GM11168 (cell line): Measurements from ENCODE around the gene LIPC.

Experiments
- in situ Hi-C: fragments of 300-500 bp; cut with MboI; formaldehyde crosslinking; loops from one replicate; pipeline ENCODE4 v1.12.0; 2022; ENCODE audit warnings: low sequenced_read_pairs; ENCODE audit not compliant: unreplicated experiment

The LIPC gene

GRCh38 chr15:58431221-58432149 lies at the start of gene LIPC:
Gene LIPC, plus strand, starts transcription at chr15:58431991. Its CDS starts 42 bp downstream, at chr15:58432033.
- in situ Hi-C loops: no loop called here

GRCh38 chr15:58383876-58384275 lies 47.9 kb upstream of the LIPC start:
- in situ Hi-C loops: no loop called here

GRCh38 chr15:58384667-58385066 lies 47.1 kb upstream of the LIPC start:
- in situ Hi-C loops: no loop called here

- in situ Hi-C loops: no loop called here
These were observed 45.7 kb upstream of the LIPC start for GRCh38 chr15:58386081-58386480.

- in situ Hi-C loops: no loop called here
These were observed 45.1 kb upstream of the LIPC start for GRCh38 chr15:58386641-58387040.

GRCh38 chr15:58387130-58387529 lies 44.7 kb upstream of the LIPC start:
- in situ Hi-C loops: no loop called here

- in situ Hi-C loops: no loop called here
These were observed 43.6 kb upstream of the LIPC start for GRCh38 chr15:58388211-58388610.

- in situ Hi-C loops: no loop called here
These were observed 41.7 kb upstream of the LIPC start for GRCh38 chr15:58390118-58390517.

- in situ Hi-C loops: no loop called here
These were observed 41.1 kb upstream of the LIPC start for GRCh38 chr15:58390655-58391054.

GRCh38 chr15:58391088-58391487 lies 40.7 kb upstream of the LIPC start:
- in situ Hi-C loops: no loop called here

- in situ Hi-C loops: no loop called here
These were observed 39.6 kb upstream of the LIPC start for GRCh38 chr15:58392141-58392540.

GRCh38 chr15:58392611-58393161 lies 39.1 kb upstream of the LIPC start:
- in situ Hi-C loops: no loop called here

GRCh38 chr15:58393241-58393662 lies 38.5 kb upstream of the LIPC start:
- in situ Hi-C loops: no loop called here

GRCh38 chr15:58396181-58396580 lies 35.6 kb upstream of the LIPC start:
- in situ Hi-C loops: no loop called here

- in situ Hi-C loops: no loop called here
These were observed 33.7 kb upstream of the LIPC start for GRCh38 chr15:58398071-58398470.

GRCh38 chr15:58398643-58399042 lies 33.1 kb upstream of the LIPC start:
- in situ Hi-C loops: no loop called here

- in situ Hi-C loops: no loop called here
These were observed 32.1 kb upstream of the LIPC start for GRCh38 chr15:58399739-58400138.

- in situ Hi-C loops: no loop called here
These were observed 30.5 kb upstream of the LIPC start for GRCh38 chr15:58401276-58401675.

- in situ Hi-C loops: no loop called here
These were observed 29.7 kb upstream of the LIPC start for GRCh38 chr15:58401991-58402649.

GRCh38 chr15:58403581-58403980 lies 28.2 kb upstream of the LIPC start:
- in situ Hi-C loops: no loop called here

GRCh38 chr15:58404020-58404419 lies 27.8 kb upstream of the LIPC start:
- in situ Hi-C loops: no loop called here
